Left ventricle myocardium inferior (tissue), 1 donor: Measurements from ENCODE around the gene CDC25A. TPM values are rescaled to one million over a fixed set of nuclear protein-coding genes. Genes with fewer than 3 reads are reported as not detected.
A peak's percentile ranks its signal among the peaks of the same experiment; 100 is the strongest.

Experiments used
- DNase-seq: peaks from one replicate; pipeline ENCODE4 v3.0.0-alpha.2; 2020
- H3K27ac ChIP-seq: fragments of 200-600 bp; replicated peaks from 2 replicates; pipeline ENCODE4 v1.8.0; 2021
- H3K27me3 ChIP-seq: fragments of 200-600 bp; 2 replicates; pipeline ENCODE4 v1.8.0; 2021; ENCODE audit warnings: low read depth
- H3K36me3 ChIP-seq: fragments of 200-600 bp; 2 replicates; pipeline ENCODE4 v1.8.0; 2021
- H3K4me1 ChIP-seq: fragments of 200-600 bp; 2 replicates; pipeline ENCODE4 v1.8.0; 2021
- H3K4me3 ChIP-seq: fragments of 200-600 bp; 2 replicates; pipeline ENCODE4 v1.8.0; 2021; ENCODE audit warnings: mild to moderate bottlenecking, moderate library complexity
- H3K9me3 ChIP-seq: fragments of 200-600 bp; replicated peaks from 2 replicates; pipeline ENCODE4 v1.8.0; 2021
- intact Hi-C: fragments of 100-400 bp; cut with micrococcal nuclease; formaldehyde crosslinking; loops from one replicate; pipeline ENCODE4 v1.11.0; 2022
- total RNA-seq: library from RNA; stranded (reverse); fragmentation: NEBNext Ultra II Directional; extraction: Animal tissue kit (Norgen Biotek cat#: 25700); gene quantifications from one replicate; pipeline ENCODE4 v1.2.1, GENCODE V29; 2021
- TF ChIP-seq, protein P1 (sequence below): fragments of 200-600 bp; IDR thresholded peaks from 2 replicates; pipeline ENCODE4 v1.8.0; 2021; ENCODE audit warnings: antibody characterized with exemption, mild to moderate bottlenecking, borderline replicate concordance
- donor health status: DM: no; HTN: yes; CAD: no; lungs with severe emphysema.

The CDC25A gene
- total RNA-seq, 1 donor from 2014 or later = 0.52 TPM

DNA sequence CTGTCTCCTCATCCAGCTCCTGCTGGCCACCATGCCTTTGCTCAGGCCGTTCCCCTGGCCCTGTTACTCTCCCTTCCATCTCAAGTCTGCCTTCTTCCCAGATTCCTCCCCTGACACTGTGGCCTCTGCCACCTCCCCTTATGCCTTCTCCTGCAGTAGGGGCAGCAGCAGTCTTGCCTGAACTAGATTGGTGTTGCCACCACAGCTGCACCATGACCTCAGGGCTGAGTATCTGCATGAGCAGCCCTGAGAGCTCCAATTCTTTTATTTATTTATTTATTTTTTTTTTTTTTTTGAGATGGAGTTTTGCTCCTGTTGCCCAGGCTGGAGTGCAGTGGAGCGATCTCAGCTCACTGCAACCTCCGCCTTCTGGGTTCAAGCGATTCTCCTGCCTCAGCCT, 21.2 kb upstream of the CDC25A start:
- intact Hi-C loops = no loop called here
- TF ChIP-seq, protein P1, sequence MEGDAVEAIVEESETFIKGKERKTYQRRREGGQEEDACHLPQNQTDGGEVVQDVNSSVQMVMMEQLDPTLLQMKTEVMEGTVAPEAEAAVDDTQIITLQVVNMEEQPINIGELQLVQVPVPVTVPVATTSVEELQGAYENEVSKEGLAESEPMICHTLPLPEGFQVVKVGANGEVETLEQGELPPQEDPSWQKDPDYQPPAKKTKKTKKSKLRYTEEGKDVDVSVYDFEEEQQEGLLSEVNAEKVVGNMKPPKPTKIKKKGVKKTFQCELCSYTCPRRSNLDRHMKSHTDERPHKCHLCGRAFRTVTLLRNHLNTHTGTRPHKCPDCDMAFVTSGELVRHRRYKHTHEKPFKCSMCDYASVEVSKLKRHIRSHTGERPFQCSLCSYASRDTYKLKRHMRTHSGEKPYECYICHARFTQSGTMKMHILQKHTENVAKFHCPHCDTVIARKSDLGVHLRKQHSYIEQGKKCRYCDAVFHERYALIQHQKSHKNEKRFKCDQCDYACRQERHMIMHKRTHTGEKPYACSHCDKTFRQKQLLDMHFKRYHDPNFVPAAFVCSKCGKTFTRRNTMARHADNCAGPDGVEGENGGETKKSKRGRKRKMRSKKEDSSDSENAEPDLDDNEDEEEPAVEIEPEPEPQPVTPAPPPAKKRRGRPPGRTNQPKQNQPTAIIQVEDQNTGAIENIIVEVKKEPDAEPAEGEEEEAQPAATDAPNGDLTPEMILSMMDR = no peak
- H3K27ac ChIP-seq = no peak overlapping the region
- DNase-seq = no peak
- H3K36me3 ChIP-seq = no peaks in the 10 kb centered on the region
- no peaks in the 10 kb centered on the region for H3K4me1 ChIP-seq
- H3K27me3 ChIP-seq = no peaks in the 10 kb centered on the region
- H3K9me3 ChIP-seq = no peaks in the 10 kb centered on the region
- no peak overlapping the region for H3K4me3 ChIP-seq

DNA sequence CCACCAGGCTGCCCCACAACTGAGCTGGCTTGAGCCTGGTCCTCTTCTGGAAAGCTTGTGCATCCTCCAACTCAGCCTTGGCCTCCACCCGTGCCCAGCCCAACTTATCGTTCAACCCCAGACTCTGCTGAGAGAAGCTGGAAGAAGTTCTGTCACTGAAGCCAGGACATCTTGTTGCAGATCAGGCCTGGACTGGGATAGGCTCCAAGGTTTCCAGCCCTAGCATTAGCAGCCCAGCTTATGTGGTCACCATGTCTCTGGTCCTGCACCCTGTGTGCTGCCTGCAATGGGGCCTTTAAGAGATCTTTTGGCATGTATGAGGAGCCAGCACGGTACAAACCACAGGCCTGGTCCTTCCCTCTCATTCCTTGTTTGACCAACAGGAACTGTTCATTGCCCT, 19.9 kb upstream of the CDC25A start:
- intact Hi-C loops = no loop called here
- Histone ChIP-seq H3K4me1 (no peaks in the 10 kb centered on the region), H3K4me3 (no peak overlapping the region), H3K9me3 (no peaks in the 10 kb centered on the region), H3K27ac (no peak overlapping the region), H3K27me3 (no peaks in the 10 kb centered on the region), H3K36me3 (no peaks in the 10 kb centered on the region)
- no peak for DNase-seq
- TF ChIP-seq, protein P1 = no peak

DNA sequence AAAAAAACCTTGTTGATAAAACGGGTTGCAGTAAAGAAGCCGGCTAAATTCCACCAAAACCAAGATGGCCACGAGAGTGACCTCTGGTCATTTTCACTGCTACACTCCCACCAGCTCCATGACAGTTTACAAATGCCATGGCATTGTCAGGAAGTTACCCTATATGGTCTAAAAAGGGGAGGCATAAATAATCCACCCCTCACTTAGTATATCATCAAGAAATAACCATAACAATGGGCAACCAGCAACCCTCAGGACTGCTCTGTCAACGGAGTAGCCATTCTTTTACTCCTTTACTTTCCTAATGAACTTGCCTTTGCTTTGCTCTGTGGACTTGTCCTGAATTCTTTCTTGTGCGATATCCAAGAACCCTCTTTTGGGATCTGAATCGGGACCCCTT, 14.4 kb upstream of the CDC25A start:
- TF ChIP-seq, protein P1 = no peak
- Histone ChIP-seq H3K27me3 (no peaks in the 10 kb centered on the region), H3K9me3 (no peaks in the 10 kb centered on the region), H3K36me3 (no peaks in the 10 kb centered on the region), H3K4me1 (no peaks in the 10 kb centered on the region), H3K4me3 (no peak overlapping the region), H3K27ac (no peak overlapping the region)
- intact Hi-C loops = no loop called here
- no peak for DNase-seq

DNA sequence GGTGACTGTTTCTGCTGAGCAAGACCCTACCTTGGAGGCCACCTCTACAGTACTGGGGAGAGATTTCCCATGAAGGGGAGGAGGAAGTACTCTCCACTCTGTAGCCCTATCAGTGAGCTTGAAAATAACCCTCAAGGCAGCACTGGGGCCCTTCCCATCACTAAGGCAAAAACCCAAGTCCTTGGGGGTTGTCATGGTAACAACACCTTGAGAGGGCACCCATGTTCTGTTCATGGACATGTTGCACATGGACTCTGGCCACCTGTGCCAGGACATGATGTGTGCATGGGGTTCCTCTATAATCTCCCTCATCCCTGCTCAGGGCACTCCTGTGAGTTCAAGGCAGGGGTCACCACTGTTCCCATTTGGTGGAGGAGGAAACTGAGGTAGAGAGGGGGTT, 10.9 kb upstream of the CDC25A start:
- TF ChIP-seq, protein P1 = no peak
- H3K36me3 ChIP-seq = no peaks in the 10 kb centered on the region
- H3K4me3 ChIP-seq = no peak overlapping the region
- DNase-seq = no peak
- intact Hi-C loops = no loop called here
- no peaks in the 10 kb centered on the region for H3K9me3 ChIP-seq
- no peaks in the 10 kb centered on the region for H3K4me1 ChIP-seq
- H3K27me3 ChIP-seq = no peaks in the 10 kb centered on the region
- H3K27ac ChIP-seq = no peak overlapping the region

DNA sequence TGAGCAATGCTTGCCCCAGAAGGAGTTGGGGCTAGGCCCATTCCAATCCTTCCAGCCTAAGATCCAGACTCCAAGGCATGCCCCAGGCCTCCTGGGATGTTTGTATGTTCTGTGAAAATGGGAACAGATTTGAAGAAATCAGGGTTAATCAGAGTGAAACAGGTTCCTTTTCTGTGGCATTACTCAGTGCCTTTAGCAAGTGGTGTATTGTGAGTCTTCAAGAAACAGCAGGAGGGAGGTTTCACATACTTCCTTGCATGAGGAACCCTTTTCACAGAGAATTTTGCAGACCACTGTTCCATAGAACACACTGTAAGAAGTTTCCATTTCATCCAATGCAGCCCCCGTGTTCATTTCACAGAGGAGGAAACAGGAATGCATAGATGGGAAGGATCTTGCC, 8.4 kb upstream of the CDC25A start:
- DNase-seq = no peak
- no peak overlapping the region for H3K27ac ChIP-seq
- intact Hi-C loops = no loop called here
- no peaks in the 10 kb centered on the region for H3K36me3 ChIP-seq
- TF ChIP-seq, protein P1 = no peak
- no peaks in the 10 kb centered on the region for H3K27me3 ChIP-seq
- H3K4me1 ChIP-seq = no peaks in the 10 kb centered on the region
- H3K9me3 ChIP-seq = no peaks in the 10 kb centered on the region
- H3K4me3 ChIP-seq = no peak overlapping the region

DNA sequence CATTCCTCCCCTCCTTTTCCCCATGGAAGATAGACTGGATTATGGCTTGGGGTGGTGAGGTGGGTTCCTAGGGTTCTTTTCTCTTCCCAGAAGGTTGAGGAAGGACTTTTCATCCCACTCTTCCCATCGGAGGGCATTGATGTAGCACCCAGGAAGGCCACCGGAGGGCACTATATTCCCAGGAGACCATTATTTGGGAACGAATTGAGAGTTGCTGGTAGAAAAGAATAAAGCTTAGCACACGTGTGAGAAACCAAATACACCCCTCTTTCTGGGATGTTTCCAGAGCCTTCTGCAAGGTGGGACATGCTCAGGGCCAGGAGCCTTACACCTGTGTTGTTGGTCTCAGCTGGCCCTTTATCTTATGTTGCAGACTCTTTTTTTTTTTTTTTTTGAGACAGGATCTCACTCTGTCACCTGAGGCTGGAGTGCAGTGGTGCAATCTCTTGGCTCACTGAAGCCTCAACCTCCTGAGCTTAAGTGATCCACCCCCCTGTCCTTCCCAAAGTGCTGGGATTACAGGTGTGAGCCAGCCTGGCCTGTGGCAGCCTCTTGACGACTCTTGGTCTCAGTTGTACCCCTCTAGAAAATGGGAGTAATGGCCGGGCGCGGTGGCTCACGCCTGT, 6.3 kb upstream of the CDC25A start:
- no peaks in the 10 kb centered on the region for H3K36me3 ChIP-seq
- no peak overlapping the region for H3K4me3 ChIP-seq
- no peaks in the 10 kb centered on the region for H3K27me3 ChIP-seq
- intact Hi-C loops = no loop called here
- peak; percentile 46 for DNase-seq
- no peak overlapping the region for H3K27ac ChIP-seq
- H3K4me1 ChIP-seq = no peaks in the 10 kb centered on the region
- no peaks in the 10 kb centered on the region for H3K9me3 ChIP-seq
- TF ChIP-seq, protein P1 = peak; percentile 77
